Neural cell (in vitro differentiated cells): ENCODE measurements around the gene COL5A1.

Source experiments
- CTCF ChIP-seq: fragments of 450-650 bp; IDR thresholded peaks from 2 replicates; pipeline ENCODE4 v1.5.1; 2014; ENCODE audit warnings: antibody characterized with exemption, mild to moderate bottlenecking, moderate library complexity; ENCODE audit not compliant: poor library complexity, severe bottlenecking
- EZH2 ChIP-seq: fragments of 200-600, 300-800 bp; shearing (Covaris generic), sonication (generic); IDR thresholded peaks from 2 replicates; pipeline ENCODE4 v1.6.1; 2014; ENCODE audit warnings: antibody characterized with exemption, low read length, borderline replicate concordance, mild to moderate bottlenecking; ENCODE audit not compliant: insufficient read depth, poor library complexity, severe bottlenecking
- POLR2AphosphoS5 ChIP-seq: IDR thresholded peaks from 2 replicates; pipeline ENCODE4 v1.6.1; 2012
- SMC3 ChIP-seq: fragments of 450-650 bp; conservative IDR thresholded peaks from 2 replicates; pipeline ENCODE4 v1.6.1; 2014; ENCODE audit warnings: antibody characterized with exemption, mild to moderate bottlenecking, moderate library complexity; ENCODE audit not compliant: poor library complexity
- TAF1 ChIP-seq: IDR thresholded peaks from 2 replicates; pipeline ENCODE4 v1.6.1; 2012; ENCODE audit warnings: low read depth

- TF ChIP-seq CTCF (no peak), TAF1 (no peak), SMC3 (no peak), POLR2AphosphoS5 (no peak), EZH2 (no peak)
Measured at GRCh38 chr9:134824583-134824982, 183.0 kb downstream of the COL5A1 start.
